KMS-11 (cell line): ENCODE measurements around the gene SLC12A9.

Experiments used
- H2AFZ ChIP-seq: fragments of 200-600 bp; sonication (generic); 2 replicates; pipeline ENCODE4 v1.6.1; 2016; ENCODE audit warnings: antibody characterized with exemption, mixed run types, low read depth
- H3K27ac ChIP-seq: fragments of 200-600 bp; sonication (generic); 2 replicates; pipeline ENCODE4 v1.6.1; 2016; ENCODE audit warnings: mild to moderate bottlenecking, mixed run types
- H3K27me3 ChIP-seq: fragments of 200-600 bp; sonication (generic); 2 replicates; pipeline ENCODE4 v1.6.1; 2017; ENCODE audit warnings: mild to moderate bottlenecking, low read depth, mixed run types, moderate library complexity; ENCODE audit not compliant: insufficient read depth
- H3K36me3 ChIP-seq: fragments of 200-600 bp; sonication (generic); 2 replicates; pipeline ENCODE4 v1.6.1; 2017; ENCODE audit warnings: mild to moderate bottlenecking, mixed run types; ENCODE audit not compliant: insufficient read depth
- H3K4me1 ChIP-seq: fragments of 200-600 bp; sonication (generic); 2 replicates; pipeline ENCODE4 v1.6.1; 2016; ENCODE audit warnings: mild to moderate bottlenecking, low read depth, mixed run types; ENCODE audit not compliant: poor library complexity, severe bottlenecking
- H3K4me2 ChIP-seq: fragments of 200-600 bp; sonication (generic); 2 replicates; pipeline ENCODE4 v1.7.0; 2016; ENCODE audit warnings: mild to moderate bottlenecking, mixed run types
- H3K4me3 ChIP-seq: fragments of 200-600 bp; sonication (generic); IDR thresholded peaks from 2 replicates; pipeline ENCODE4 v1.6.1; 2017; ENCODE audit warnings: low read depth, low read length, mixed read lengths; ENCODE audit not compliant: insufficient read depth
- H3K79me2 ChIP-seq: fragments of 200-600 bp; sonication (generic); 2 replicates; pipeline ENCODE4 v1.6.1; 2016; ENCODE audit warnings: low read depth, mixed run types; ENCODE audit not compliant: insufficient read depth
- H3K9ac ChIP-seq: fragments of 200-600 bp; sonication (generic); 2 replicates; pipeline ENCODE4 v1.6.1; 2016; ENCODE audit warnings: mild to moderate bottlenecking, mixed run types
- H4K20me1 ChIP-seq: fragments of 200-600 bp; sonication (generic); 2 replicates; pipeline ENCODE4 v1.6.1; 2016; ENCODE audit warnings: mild to moderate bottlenecking, mixed run types; ENCODE audit not compliant: insufficient read depth
- CTCF ChIP-seq: fragments of 200-600 bp; sonication (generic); conservative IDR thresholded peaks from 2 replicates; pipeline ENCODE4 v1.6.1; 2017; ENCODE audit warnings: low read depth, mild to moderate bottlenecking, antibody characterized with exemption, low read length, moderate library complexity, mixed read lengths

SLC12A9 gene

GRCh38 chr7:100819586-100819985 is 32.9 kb upstream of the SLC12A9 start:
- Histone ChIP-seq H3K27ac (no peak overlapping the region), H3K36me3 (no peaks in the 10 kb centered on the region), H3K9ac (no peak overlapping the region), H3K4me1 (no peaks in the 10 kb centered on the region), H3K79me2 (no peaks in the 10 kb centered on the region), H2AFZ (no peak overlapping the region), H4K20me1 (no peaks in the 10 kb centered on the region), H3K27me3 (peaks cover 77% of the 10 kb centered on the region), H3K4me2 (no peak overlapping the region), H3K4me3 (no peak overlapping the region)
- no peak for TF ChIP-seq CTCF

GRCh38 chr7:100822236-100823139 is 30.0 kb upstream of the SLC12A9 start:
- no peaks in the 10 kb centered on the region for H4K20me1 ChIP-seq
- peaks cover 89% of the 10 kb centered on the region for H3K27me3 ChIP-seq
- TF ChIP-seq CTCF: no peak
- no peak overlapping the region for H3K4me3 ChIP-seq
- H3K4me2 ChIP-seq: no peak overlapping the region
- no peaks in the 10 kb centered on the region for H3K36me3 ChIP-seq
- H3K9ac ChIP-seq: no peak overlapping the region
- no peaks in the 10 kb centered on the region for H3K79me2 ChIP-seq
- H2AFZ ChIP-seq: no peak overlapping the region
- no peaks in the 10 kb centered on the region for H3K4me1 ChIP-seq
- H3K27ac ChIP-seq: no peak overlapping the region

GRCh38 chr7:100823140-100823525 is 29.4 kb upstream of the SLC12A9 start:
- H3K4me1 ChIP-seq: no peaks in the 10 kb centered on the region
- TF ChIP-seq CTCF: no peak
- H3K36me3 ChIP-seq: no peaks in the 10 kb centered on the region
- no peaks in the 10 kb centered on the region for H4K20me1 ChIP-seq
- H3K9ac ChIP-seq: no peak overlapping the region
- no peak overlapping the region for H3K4me3 ChIP-seq
- no peaks in the 10 kb centered on the region for H3K79me2 ChIP-seq
- no peak overlapping the region for H3K27ac ChIP-seq
- no peak overlapping the region for H3K4me2 ChIP-seq
- H3K27me3 ChIP-seq: peaks cover 95% of the 10 kb centered on the region
- H2AFZ ChIP-seq: no peak overlapping the region

- no peak overlapping the region for H2AFZ ChIP-seq
- H3K4me1 ChIP-seq: no peaks in the 10 kb centered on the region
- H3K36me3 ChIP-seq: no peaks in the 10 kb centered on the region
- H3K9ac ChIP-seq: no peak overlapping the region
- H3K27me3 ChIP-seq: peaks cover 93% of the 10 kb centered on the region
- H3K4me3 ChIP-seq: no peak overlapping the region
- no peak overlapping the region for H3K27ac ChIP-seq
- no peak for TF ChIP-seq CTCF
- no peaks in the 10 kb centered on the region for H4K20me1 ChIP-seq
- H3K79me2 ChIP-seq: no peaks in the 10 kb centered on the region
- H3K4me2 ChIP-seq: no peak overlapping the region
These were observed 29.0 kb upstream of the SLC12A9 start for GRCh38 chr7:100823534-100823933.
